PC-3 (cell line): ENCODE data around the gene ABCC11.

ENCODE experiments used
- CTCF ChIP-seq: fragments of 300-600 bp; sonication (generic); conservative IDR thresholded peaks from 2 replicates; pipeline ENCODE4 v1.5.1; 2017; ENCODE audit warnings: antibody characterized with exemption, low read depth, mild to moderate bottlenecking, low read length
- EZH2 ChIP-seq: fragments of 300-600 bp; sonication (generic); IDR thresholded peaks from one replicate; pipeline ENCODE4 v1.6.1; 2017; ENCODE audit warnings: antibody characterized with exemption, mild to moderate bottlenecking, low read length; ENCODE audit not compliant: unreplicated experiment

GRCh38 chr16:48217708-48218107 is 29.6 kb downstream of the ABCC11 start:
- TF ChIP-seq CTCF, result no peak
- TF ChIP-seq EZH2, result no peak
